IgD-negative memory B cell (primary cell): Measurements from ENCODE around the gene ADAR. TPM values are rescaled to one million over a fixed set of nuclear protein-coding genes. Genes with fewer than 3 reads are reported as not detected.
A peak's percentile ranks its signal among the peaks of the same experiment; 100 is the strongest.

Source experiments
- H3K27ac Mint-ChIP-seq, 3 donors: one replicate each; pipeline ENCODE4 v1.8.0; 2020 to 2022; ENCODE audit warnings: mild to moderate bottlenecking in 3 of 3, mixed read lengths in 3 of 3, moderate library complexity in 1 of 3
- H3K27me3 Mint-ChIP-seq: one replicate; pipeline ENCODE4 v1.8.0; 2021; ENCODE audit warnings: mixed read lengths
- H3K36me3 Mint-ChIP-seq: one replicate; pipeline ENCODE4 v1.8.0; 2020; ENCODE audit warnings: mild to moderate bottlenecking, mixed read lengths
- H3K4me1 Mint-ChIP-seq, 3 donors: one replicate each; pipeline ENCODE4 v1.8.0; 2020 to 2022; ENCODE audit warnings: mixed read lengths in 3 of 3, mild to moderate bottlenecking in 1 of 3
- H3K4me3 Mint-ChIP-seq, 4 donors: one replicate each; pipeline ENCODE4 v1.8.0; 2020 to 2022; ENCODE audit warnings: mild to moderate bottlenecking in 4 of 4, mixed read lengths in 4 of 4, moderate library complexity in 3 of 4
- H3K9me3 Mint-ChIP-seq, 3 donors: one replicate each; pipeline ENCODE4 v1.8.0; 2020 to 2021; ENCODE audit warnings: mixed read lengths in 3 of 3, mild to moderate bottlenecking in 1 of 3
- polyA plus RNA-seq: library from polyadenylated mRNA; unstranded; fragments of 300-500 nt; fragmentation: Illumina TruSeq; gene quantifications from one replicate; pipeline ENCODE4 v1.2.3, GENCODE V29; 2021

ADAR gene
- polyA plus RNA-seq, 1 donor from 2014 or later: 141 TPM

GRCh38 chr1:154549202-154549770, 58.7 kb downstream of the ADAR start:
- Mint-ChIP-seq H3K36me3 (peaks cover 5% of the 10 kb centered on the region), H3K27me3 (no peaks in the 10 kb centered on the region), H3K9me3 (no peaks in the 10 kb centered on the region), H3K27ac (no peak overlapping the region), H3K4me1 (peaks cover 3 to 8% (median 4%) of the 10 kb centered on the region in 3 donors), H3K4me3 (peak overlapping the region in 1 of 4 donors; percentile 13)

- Mint-ChIP-seq H3K4me1 (peaks cover 3 to 8% (median 4%) of the 10 kb centered on the region in 3 donors), H3K4me3 (no peak overlapping the region), H3K36me3 (peaks cover 5% of the 10 kb centered on the region), H3K9me3 (no peaks in the 10 kb centered on the region), H3K27me3 (peaks cover 5% of the 10 kb centered on the region), H3K27ac (peak overlapping the region in 1 of 3 donors; percentile 31)
Observed at GRCh38 chr1:154548028-154548427, 60.0 kb downstream of the ADAR start.

GRCh38 chr1:154547105-154547732, 60.8 kb downstream of the ADAR start:
- H3K4me1 Mint-ChIP-seq: peaks cover 3 to 8% (median 4%) of the 10 kb centered on the region in 3 donors
- H3K9me3 Mint-ChIP-seq: no peaks in the 10 kb centered on the region
- H3K27me3 Mint-ChIP-seq: peaks cover 5% of the 10 kb centered on the region
- H3K4me3 Mint-ChIP-seq: no peak overlapping the region
- H3K27ac Mint-ChIP-seq: no peak overlapping the region
- peaks cover 5% of the 10 kb centered on the region for H3K36me3 Mint-ChIP-seq

GRCh38 chr1:154546264-154547063, 61.5 kb downstream of the ADAR start:
- Mint-ChIP-seq H3K4me3 (peak overlapping the region in 1 of 4 donors; percentile 25), H3K9me3 (no peaks in the 10 kb centered on the region), H3K27ac (peak overlapping the region in 1 of 3 donors; percentile 46), H3K36me3 (peaks cover 5% of the 10 kb centered on the region), H3K27me3 (peaks cover 5% of the 10 kb centered on the region), H3K4me1 (peaks cover 3 to 8% (median 4%) of the 10 kb centered on the region in 3 donors)

GRCh38 chr1:154541231-154541630, 66.8 kb downstream of the ADAR start:
- no peaks in the 10 kb centered on the region for H3K9me3 Mint-ChIP-seq
- H3K27me3 Mint-ChIP-seq: peaks cover 16% of the 10 kb centered on the region
- H3K36me3 Mint-ChIP-seq: peaks cover 2% of the 10 kb centered on the region
- H3K4me3 Mint-ChIP-seq: no peak overlapping the region
- H3K4me1 Mint-ChIP-seq: peaks cover 0 to 2% (median 2%) of the 10 kb centered on the region in 3 donors
- no peak overlapping the region for H3K27ac Mint-ChIP-seq

GRCh38 chr1:154539486-154540483, 68.2 kb downstream of the ADAR start:
- Mint-ChIP-seq H3K27me3 (peaks cover 19% of the 10 kb centered on the region), H3K4me3 (no peak overlapping the region), H3K27ac (no peak overlapping the region), H3K9me3 (peaks cover 0 to 3% (median 0%) of the 10 kb centered on the region in 3 donors), H3K4me1 (peaks cover 0 to 2% (median 2%) of the 10 kb centered on the region in 3 donors), H3K36me3 (peaks cover 2% of the 10 kb centered on the region)

- Mint-ChIP-seq H3K4me3 (no peak overlapping the region), H3K36me3 (peaks cover 2% of the 10 kb centered on the region), H3K9me3 (peaks cover 0 to 3% (median 0%) of the 10 kb centered on the region in 3 donors), H3K4me1 (peaks cover 0 to 2% (median 2%) of the 10 kb centered on the region in 3 donors), H3K27me3 (peaks cover 19% of the 10 kb centered on the region), H3K27ac (no peak overlapping the region)
Observed at GRCh38 chr1:154536570-154536969, 71.4 kb downstream of the ADAR start.

- Mint-ChIP-seq H3K4me3 (no peak overlapping the region), H3K4me1 (no peaks in the 10 kb centered on the region), H3K27ac (no peak overlapping the region), H3K9me3 (peaks cover 0 to 3% (median 0%) of the 10 kb centered on the region in 3 donors), H3K27me3 (peaks cover 8% of the 10 kb centered on the region), H3K36me3 (peaks cover 2% of the 10 kb centered on the region)
Observed at GRCh38 chr1:154533952-154534844, 73.8 kb downstream of the ADAR start.

Other genes starting within 250 kb of the ADAR start
- 6.8 TPM for gene IL6R, start 202.8 kb downstream of the ADAR start, polyA plus RNA-seq
- not detected for gene TDRD10, start 106.0 kb downstream of the ADAR start, polyA plus RNA-seq
- gene SHE, start 105.8 kb downstream of the ADAR start, polyA plus RNA-seq: not detected
- gene UBE2Q1, start 49.5 kb downstream of the ADAR start, polyA plus RNA-seq: 9.0 TPM
- 0.04 TPM for gene CHRNB2, start 40.4 kb downstream of the ADAR start, polyA plus RNA-seq